Liver (tissue), 3 donors: ENCODE data around the gene CCT7.

Source experiments
- ATF3 ChIP-seq: IDR thresholded peaks from 2 replicates; pipeline ENCODE4 v1.6.1; 2016; ENCODE audit warnings: antibody characterized with exemption
- CTCF ChIP-seq: fragments of 150-350 bp; IDR thresholded peaks from 2 replicates; pipeline ENCODE4 v1.5.1; 2017; ENCODE audit warnings: improper control_type of control experiment, low read depth, low read length; ENCODE audit not compliant: missing input control
- GABPA ChIP-seq, 2 donors: IDR thresholded peaks in 1 of 2; conservative IDR thresholded peaks in 1 of 2; 2 replicates each; pipeline ENCODE4 v1.6.1; 2016; ENCODE audit warnings: antibody characterized with exemption in 2 of 2, mild to moderate bottlenecking in 1 of 2, moderate library complexity in 1 of 2
- HNF4G ChIP-seq: IDR thresholded peaks from 2 replicates; pipeline ENCODE4 v1.6.1; 2016; ENCODE audit warnings: antibody characterized with exemption
- RAD21 ChIP-seq, 2 donors: IDR thresholded peaks; 2 replicates each; pipeline ENCODE4 v1.6.1; 2016; ENCODE audit warnings: antibody characterized with exemption in 2 of 2, mild to moderate bottlenecking in 2 of 2
- RXRA ChIP-seq, 2 donors: IDR thresholded peaks; 2 replicates each; pipeline ENCODE4 v1.6.1; 2017 to 2018; ENCODE audit warnings: antibody characterized with exemption in 2 of 2, mild to moderate bottlenecking in 1 of 2
- SP1 ChIP-seq: IDR thresholded peaks from 2 replicates; pipeline ENCODE4 v1.6.1; 2018; ENCODE audit warnings: antibody characterized with exemption, mild to moderate bottlenecking
- TAF1 ChIP-seq: conservative IDR thresholded peaks from 2 replicates; pipeline ENCODE4 v1.6.1; 2016; ENCODE audit warnings: antibody characterized with exemption, mild to moderate bottlenecking
- YY1 ChIP-seq: IDR thresholded peaks from 2 replicates; pipeline ENCODE4 v1.6.1; 2016; ENCODE audit warnings: antibody characterized with exemption, mild to moderate bottlenecking
- ZBTB33 ChIP-seq: IDR thresholded peaks from 2 replicates; pipeline ENCODE4 v1.6.1; 2016; ENCODE audit warnings: antibody characterized with exemption
- donor health status: healthy.
- donor health status: healthy.

DNA sequence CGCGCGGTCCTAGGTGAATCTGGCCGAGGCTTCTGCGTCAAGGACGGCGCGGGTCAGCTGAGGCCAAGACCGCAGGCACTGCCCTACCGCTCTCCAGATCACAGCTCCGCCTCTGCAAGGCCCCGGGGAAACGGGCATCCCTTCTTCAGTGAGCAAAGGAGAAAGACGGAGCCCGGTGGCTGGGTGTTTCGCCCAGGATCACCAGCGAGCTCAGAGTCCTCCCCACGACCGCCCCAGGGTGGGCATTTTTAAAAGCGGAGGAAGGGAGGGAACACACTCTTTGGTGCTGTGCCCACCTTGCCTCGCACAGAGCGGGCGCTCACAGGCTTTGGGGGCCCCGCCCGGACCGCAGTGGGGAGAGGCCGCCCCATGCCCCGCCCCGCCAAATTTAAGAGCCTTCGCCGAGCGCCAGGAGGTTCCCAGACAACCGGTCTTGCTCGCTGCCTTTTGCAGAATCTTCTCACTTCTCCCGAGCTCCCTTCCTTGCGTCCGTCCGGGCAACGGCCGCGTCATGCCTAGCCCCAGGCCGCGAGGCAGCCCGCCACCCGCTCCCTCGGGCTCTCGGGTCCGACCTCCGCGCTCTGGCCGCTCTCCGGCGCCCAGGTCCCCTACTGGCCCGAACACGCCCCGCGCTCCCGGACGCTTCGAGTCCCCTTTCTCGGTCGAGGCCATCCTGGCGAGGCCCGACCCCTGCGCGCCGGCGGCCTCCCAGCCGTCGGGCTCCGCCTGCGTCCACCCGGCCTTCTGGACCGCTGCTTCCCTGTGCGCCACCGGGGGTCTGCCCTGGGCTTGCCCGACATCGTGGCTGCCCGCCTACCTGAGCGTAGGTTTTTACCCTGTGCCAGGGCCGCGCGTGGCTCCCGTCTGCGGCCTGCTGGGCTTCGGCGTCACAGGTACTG is 31.7 kb upstream of the CCT7 start, which contains the start of gene NOTO:
- TF ChIP-seq CTCF (no peak), ATF3 (no peak), TAF1 (no peak), GABPA (IDR thresholded peaks at IDR 0.05 in 1 of 2, conservative IDR thresholded peaks at IDR 0.05 in 1 of 2) (no peak), YY1 (no peak), ZBTB33 (no peak), HNF4G (no peak), SP1 (no peak), RAD21 (IDR thresholded peaks at IDR 0.05) (no peak), RXRA (IDR thresholded peaks at IDR 0.05) (no peak)
